HG03520 (cell line): ENCODE data around the gene CELA2B.

ENCODE experiments used
- ATAC-seq: cut with Tn5 transposase; IDR thresholded peaks from one replicate; pipeline ENCODE4 v1.9.1; 2021; ENCODE audit warnings: mild to moderate bottlenecking, moderate library complexity; ENCODE audit not compliant: unreplicated experiment

Gene CELA2B

DNA sequence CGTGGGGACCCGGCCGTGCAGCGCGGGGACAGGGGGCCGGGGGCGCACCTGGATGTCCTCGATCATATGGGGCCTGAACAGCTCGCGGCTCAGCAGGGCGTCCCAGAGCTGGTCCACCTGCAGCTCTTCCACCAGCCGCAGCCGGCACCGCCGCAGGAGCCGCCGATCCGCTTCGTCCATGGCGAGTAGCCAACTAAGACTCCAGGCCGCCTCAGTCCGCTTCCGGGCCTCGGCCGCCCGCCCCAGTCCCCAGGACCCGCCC, 48.0 kb downstream of the CELA2B start, which contains the start of gene CASP9:
Gene CASP9 (minus strand): TSS at position 195 of the 262 bp plus-strand sequence. CDS start 15 bp downstream, at position 180.
- no peak for ATAC-seq

DNA sequence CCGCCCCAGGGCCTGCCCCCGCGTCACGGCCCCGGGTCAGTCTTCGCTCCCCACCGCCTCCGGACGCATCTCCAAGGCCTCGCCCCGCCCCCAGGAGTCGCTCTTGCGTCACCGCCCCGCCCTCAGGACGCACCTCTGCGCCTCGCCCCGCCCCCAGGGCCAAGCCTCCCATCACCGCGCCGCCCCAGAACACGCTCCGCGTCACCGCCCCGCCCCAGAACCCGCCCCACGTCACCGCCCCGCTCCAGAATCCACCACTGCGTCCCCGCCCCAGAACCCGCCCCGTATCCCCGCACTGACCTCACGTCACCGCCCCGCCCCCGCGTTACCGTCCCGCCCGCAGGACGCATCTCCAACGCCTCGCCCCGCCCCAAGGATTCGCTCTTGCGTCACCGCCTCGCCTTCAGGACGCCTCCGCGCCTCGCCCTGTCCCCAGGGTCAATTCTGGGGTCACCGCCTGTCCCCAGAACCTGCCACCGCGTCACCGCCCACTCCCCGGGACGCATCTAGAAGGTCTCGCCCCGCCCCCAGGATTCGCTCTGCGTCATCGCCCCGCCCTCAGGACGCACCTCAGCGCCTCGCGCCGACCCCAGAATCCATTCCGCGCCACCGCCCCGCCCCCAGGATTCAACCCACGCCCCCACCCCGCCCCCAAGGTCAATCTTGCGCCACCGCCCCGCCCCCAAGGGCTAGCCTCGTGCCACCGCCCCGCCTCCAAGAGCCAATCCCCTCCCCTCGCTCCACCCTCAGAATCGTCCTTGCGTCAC, 48.6 kb downstream of the CELA2B start:
- ATAC-seq = peak; percentile 44

DNA sequence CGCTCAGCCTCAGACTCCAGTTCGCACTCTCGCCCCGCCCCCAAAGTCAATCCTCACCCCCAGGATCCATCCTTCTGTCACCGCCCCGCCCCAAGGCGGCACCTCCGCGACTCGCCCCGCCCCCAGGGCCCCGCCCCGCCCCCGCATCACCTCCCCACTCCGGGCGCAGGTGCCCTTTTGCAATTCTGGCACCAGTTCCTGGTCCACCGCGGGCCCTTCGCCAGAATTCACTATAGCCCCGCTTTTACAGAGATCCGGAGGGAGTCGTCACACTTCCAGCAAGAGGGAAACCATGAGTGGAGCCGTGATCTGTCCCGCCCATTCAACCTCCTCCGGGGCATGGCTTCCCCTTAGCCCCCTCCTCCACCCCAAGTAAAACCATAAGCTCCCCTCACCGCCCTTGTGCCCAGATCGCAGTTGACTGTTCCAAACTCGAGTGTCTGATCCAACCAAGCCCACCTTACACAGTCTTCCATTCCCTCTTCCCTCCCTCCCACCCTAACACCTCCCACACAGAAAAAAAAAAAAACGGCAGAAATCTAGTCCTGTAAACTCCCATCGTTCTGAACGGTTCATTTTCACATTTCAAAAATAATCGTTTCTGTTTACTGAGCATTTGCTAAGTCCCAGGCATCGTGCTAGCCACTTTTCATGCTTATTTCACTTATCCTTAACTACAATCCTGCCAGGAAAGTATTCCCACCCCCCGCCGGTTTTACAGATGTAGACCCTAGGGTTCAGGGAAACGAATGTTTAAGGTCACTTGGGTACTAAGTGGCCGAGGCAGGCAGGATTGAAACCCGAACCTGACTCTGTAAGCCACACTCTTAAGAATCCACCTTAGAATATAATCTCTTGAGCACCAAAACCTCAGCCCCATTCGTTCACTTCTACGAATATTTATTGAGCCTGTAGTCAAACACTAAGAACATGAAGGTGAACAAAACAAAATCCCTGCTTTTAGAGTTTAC, 49.4 kb downstream of the CELA2B start:
- ATAC-seq = peak; percentile 40

DNA sequence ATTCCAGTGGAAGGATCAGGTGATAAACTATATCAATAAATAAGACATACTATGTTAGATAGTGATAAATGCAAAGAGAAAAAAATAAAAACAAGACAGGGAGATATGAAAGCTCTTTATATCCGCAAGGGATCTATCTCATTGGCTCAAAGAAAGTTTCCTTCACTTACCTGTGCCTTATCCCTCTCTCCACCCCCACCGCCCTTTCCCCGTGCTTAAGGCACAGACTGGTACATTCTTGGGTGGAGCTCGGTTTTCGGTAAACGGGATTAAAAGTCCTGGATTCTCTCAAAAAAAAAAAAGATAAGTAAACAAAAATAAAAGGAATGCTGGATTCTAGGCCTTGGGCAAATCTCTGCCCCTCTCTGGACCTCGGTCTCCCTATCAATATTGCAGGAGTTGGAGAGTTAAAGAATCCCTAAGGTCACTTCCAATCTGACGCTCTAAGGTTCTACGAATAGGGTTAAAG, 50.2 kb downstream of the CELA2B start:
- no peak for ATAC-seq

DNA sequence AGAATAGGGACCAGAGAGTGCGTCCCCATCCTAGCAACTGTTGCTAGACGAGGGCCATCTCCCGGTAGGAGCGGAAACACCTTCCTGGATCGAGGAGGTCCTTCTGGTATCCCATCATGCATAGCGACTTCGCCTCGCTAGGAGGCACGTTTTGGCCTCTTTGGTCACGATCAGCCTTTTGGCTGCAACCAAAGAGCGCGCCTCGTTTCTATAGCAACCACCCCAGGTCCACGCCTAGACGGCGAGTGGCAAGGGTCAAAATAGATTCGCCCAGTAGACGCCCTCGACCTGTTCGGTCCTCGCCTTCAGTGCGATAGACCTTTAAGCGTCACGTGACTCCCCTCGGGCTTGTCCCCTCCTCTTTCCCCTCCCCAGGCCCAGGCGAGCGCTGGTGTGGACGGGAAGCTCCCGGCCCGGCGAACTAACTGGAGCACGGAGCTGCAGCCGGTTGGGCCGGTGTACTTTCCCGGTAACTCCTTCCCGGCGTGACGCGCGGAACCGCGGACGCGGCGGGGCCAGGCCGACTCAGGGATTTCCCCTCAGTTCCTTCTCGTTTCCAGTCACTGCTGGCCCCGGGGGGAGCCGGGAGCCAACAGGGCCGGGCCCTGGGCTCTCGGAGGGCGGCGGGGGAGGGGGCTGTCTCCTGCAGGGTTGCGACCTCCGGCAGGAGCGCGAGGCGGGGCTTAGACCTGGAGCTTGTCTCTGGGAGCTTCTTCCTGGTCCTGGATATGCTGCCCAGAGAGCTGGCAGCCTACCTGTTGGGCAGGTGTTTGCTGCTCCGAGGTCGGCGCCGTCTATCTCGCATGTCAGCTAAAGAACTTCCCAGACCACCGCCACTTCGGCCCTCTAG, 50.8 kb downstream of the CELA2B start, which contains the start of gene DNAJC16:
Gene DNAJC16 (plus strand): TSS at position 359 of the 850 bp plus-strand sequence. CDS start 2,258 bp downstream, outside the sequence.
- ATAC-seq = peak; percentile 54

DNA sequence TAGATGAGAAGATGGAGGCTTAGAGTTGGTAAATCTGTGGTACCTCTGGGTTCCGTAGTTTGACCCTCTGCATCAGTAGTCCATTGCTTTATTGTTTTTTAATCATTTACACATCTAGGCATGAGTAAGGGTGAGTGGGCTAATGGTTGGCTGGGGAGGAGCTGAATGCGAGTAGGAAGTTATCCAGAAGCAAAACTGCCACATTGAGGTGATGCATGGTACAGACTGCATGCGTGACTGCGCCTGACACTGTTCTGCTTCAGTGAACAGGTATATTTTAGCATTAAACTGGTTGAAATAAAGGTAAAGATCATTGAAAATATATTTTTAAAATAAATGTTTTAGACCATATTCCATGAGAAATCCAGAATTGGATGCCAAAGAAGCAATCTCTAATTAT, 55.1 kb downstream of the CELA2B start:
- ATAC-seq = no peak

DNA sequence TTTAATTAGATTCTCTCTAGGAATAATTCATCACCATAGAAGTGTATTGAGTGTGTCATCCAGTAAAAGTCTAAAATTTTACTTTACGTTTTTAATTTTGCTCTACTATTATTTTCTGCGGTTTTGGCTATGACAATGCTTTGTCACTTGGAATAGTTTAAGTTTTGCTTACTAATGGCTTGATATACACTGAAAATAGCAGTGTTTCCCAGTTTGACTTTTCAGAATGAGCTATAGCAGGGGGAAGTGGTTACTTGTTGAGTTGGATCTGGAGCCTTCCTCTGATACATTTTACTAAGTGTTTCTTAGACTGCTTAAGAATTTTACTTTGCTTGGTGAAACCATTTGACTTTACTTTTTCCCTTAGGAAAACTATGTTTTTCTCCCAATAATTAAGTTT, 55.8 kb downstream of the CELA2B start:
- ATAC-seq = no peak

DNA sequence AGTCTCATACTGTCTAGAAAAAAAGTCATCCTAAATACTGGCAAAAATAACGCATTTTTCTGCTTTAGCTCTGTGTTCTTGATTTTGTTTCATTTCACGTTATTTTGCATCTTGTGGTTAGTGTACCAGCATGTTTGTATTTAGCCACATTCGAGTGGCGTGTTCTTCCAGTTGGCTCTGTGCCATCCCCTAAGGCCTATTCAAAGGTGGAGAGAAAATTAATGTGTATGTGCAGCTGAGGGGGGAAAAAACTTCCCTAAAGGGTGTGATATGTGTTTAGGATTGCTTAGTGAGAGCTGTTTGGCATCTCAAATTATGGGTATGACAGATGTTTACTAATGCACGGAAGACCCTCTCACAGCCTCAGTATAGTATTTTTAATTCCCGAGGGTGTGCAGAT, 62.9 kb downstream of the CELA2B start:
- ATAC-seq = no peak

DNA sequence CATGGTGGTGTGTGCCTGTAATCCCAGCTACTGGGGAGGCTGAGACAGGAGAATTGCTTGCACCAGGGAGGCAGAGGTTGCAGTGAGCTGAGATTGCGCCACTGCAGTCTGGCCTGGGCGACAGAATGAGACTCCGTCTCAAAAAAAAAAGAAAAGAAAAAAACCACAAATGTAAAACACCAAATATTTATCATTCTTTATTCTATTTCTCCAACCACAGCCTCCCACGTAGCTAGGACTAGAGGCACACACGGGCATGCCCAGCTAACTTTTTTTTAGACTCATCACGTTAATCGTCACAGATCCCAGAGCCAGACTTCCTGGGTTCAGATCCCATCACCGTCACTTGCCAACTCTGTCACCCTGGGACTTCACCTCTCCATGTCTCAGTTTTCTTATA, 64.3 kb downstream of the CELA2B start:
- no peak for ATAC-seq
